ENCODE data around the gene SOCS1.
"Not testable (repeated sequence)": the region's sequence is repeated elsewhere in the genome, so short reads cannot be mapped to it uniquely, and the experiment has no call there.

SOCS1 gene

GRCh38 chr16:11255737-11256660 lies at the start of gene SOCS1:
TSS of gene SOCS1 (minus strand) at chr16:11256204. CDS start at chr16:11255478, 726 bp downstream.
- DNase-seq, result peak; percentile 69

- no peak for DNase-seq
These were observed 47.6 kb upstream of the SOCS1 start for GRCh38 chr16:11303405-11304138.

GRCh38 chr16:11302977-11303376 lies 47.0 kb upstream of the SOCS1 start:
- DNase-seq, result no peak

- no peak for DNase-seq
These were observed 45.9 kb upstream of the SOCS1 start for GRCh38 chr16:11301645-11302501.

GRCh38 chr16:11300560-11300892 lies 44.5 kb upstream of the SOCS1 start:
- no peak for DNase-seq

- DNase-seq, result no peak
These were observed 44.0 kb upstream of the SOCS1 start for GRCh38 chr16:11299865-11300559.

GRCh38 chr16:11298950-11299547 lies 43.0 kb upstream of the SOCS1 start:
- not testable (repeated sequence) for DNase-seq

GRCh38 chr16:11298143-11298900 lies 42.3 kb upstream of the SOCS1 start:
- no peak for DNase-seq

GRCh38 chr16:11297492-11298142 lies 41.6 kb upstream of the SOCS1 start:
- peak; percentile 78 for DNase-seq

- no peak for DNase-seq
These were observed 40.9 kb upstream of the SOCS1 start for GRCh38 chr16:11296706-11297491.

- DNase-seq, result no peak
These were observed 40.3 kb upstream of the SOCS1 start for GRCh38 chr16:11296351-11296705.

GRCh38 chr16:11295672-11296071 lies 39.7 kb upstream of the SOCS1 start:
- no peak for DNase-seq

- DNase-seq, result no peak
These were observed 36.2 kb upstream of the SOCS1 start for GRCh38 chr16:11292076-11292748.

- DNase-seq, result no peak
These were observed 35.2 kb upstream of the SOCS1 start for GRCh38 chr16:11291091-11291703.

GRCh38 chr16:11290102-11290893 lies 34.3 kb upstream of the SOCS1 start:
- no peak for DNase-seq

- not testable (repeated sequence) for DNase-seq
These were observed 33.7 kb upstream of the SOCS1 start for GRCh38 chr16:11289696-11290095.

- no peak for DNase-seq
These were observed 33.2 kb upstream of the SOCS1 start for GRCh38 chr16:11289202-11289601.

- no peak for DNase-seq
These were observed 29.8 kb upstream of the SOCS1 start for GRCh38 chr16:11285842-11286241.

Data from NCI-H2107 (cell line).